ENCODE measurements around the gene DDC. TPM values are rescaled to one million over a fixed set of nuclear protein-coding genes. Genes with fewer than 3 reads are reported as not detected.

DDC gene
- total and polyA plus RNA-seq, 2 donors (not counting 1 experiment from before 2014, with no cell fraction given): not detected

GRCh38 chr7:50530766-50531165, 34.4 kb downstream of the DDC start:
- H3K27ac Mint-ChIP-seq: no peak overlapping the region
- no peak overlapping the region for H3K4me3 Mint-ChIP-seq
- H3K27me3 Mint-ChIP-seq: peaks cover 19% of the 10 kb centered on the region
- no peaks in the 10 kb centered on the region for H3K9me3 Mint-ChIP-seq (ENCODE audit: insufficient read depth)
- H3K4me3 ChIP-seq (ENCODE audit: control extremely low read depth in 1 of 5, extremely low read depth in 1 of 5, insufficient read depth in 1 of 5, low read depth in 2 of 5, low read length in 4 of 5): no peak overlapping the region
- H3K36me3 ChIP-seq (replicated peaks in 1 of 2; ENCODE audit: control extremely low read depth in 1 of 2, control insufficient read depth in 1 of 2, extremely low read depth in 1 of 2, insufficient read depth in 2 of 2, low read length in 1 of 2): no peaks in the 10 kb centered on the region
- intact Hi-C loops (cut with micrococcal nuclease): no loop called here
- no peaks in the 10 kb centered on the region for H3K27me3 ChIP-seq (replicated peaks in 1 of 4; ENCODE audit: control extremely low read depth in 1 of 4, control insufficient read depth in 3 of 4, insufficient read depth in 4 of 4, low read length in 3 of 4)
- no peaks in the 10 kb centered on the region for H3K4me1 ChIP-seq (ENCODE audit: control insufficient read depth in 2 of 2, insufficient read depth in 2 of 2, low read length in 2 of 2)
- H3K9me3 ChIP-seq (ENCODE audit: control extremely low read depth in 1 of 3, control insufficient read depth in 2 of 3, insufficient read depth in 1 of 3, low read length in 2 of 3): no peaks in the 10 kb centered on the region
- DNase-seq: no peak
- no peak for TF ChIP-seq EZH2 (IDR thresholded peaks at IDR 0.05; ENCODE audit: borderline replicate concordance, insufficient read depth, low read depth, low read length, poor library complexity, severe bottlenecking)
- no peak for TF ChIP-seq CTCF (IDR thresholded peaks at IDR 0.05)
- ChIA-PET POLR2A (no interaction called here), CTCF (no interaction called here)
- H3K27ac ChIP-seq (ENCODE audit: low read length in 2 of 2): no peak overlapping the region
- no peaks in the 10 kb centered on the region for H3K79me2 ChIP-seq (ENCODE audit: control insufficient read depth, insufficient read depth, low read length)
- H4K20me1 ChIP-seq (ENCODE audit: control insufficient read depth, insufficient read depth, low read length, poor library complexity, severe bottlenecking): no peaks in the 10 kb centered on the region
- no peak overlapping the region for H2AFZ ChIP-seq (ENCODE audit: insufficient read depth, low read depth, low read length, poor library complexity, severe bottlenecking)
- no CpG with 5 or more reads among the region's 1 CpG for WGBS (ENCODE audit: insufficient coverage)
- H3K9ac ChIP-seq (ENCODE audit: low read length): no peak overlapping the region
- ATAC-seq (ENCODE audit: low read depth): no peak
- H3K4me1 Mint-ChIP-seq: no peaks in the 10 kb centered on the region
- H3K4me2 ChIP-seq (replicated peaks; ENCODE audit: low read depth, low read length, poor library complexity, severe bottlenecking): no peak overlapping the region

- H3K4me2 ChIP-seq (replicated peaks; ENCODE audit: low read depth, low read length, poor library complexity, severe bottlenecking): no peak overlapping the region
- H3K4me1 ChIP-seq (ENCODE audit: control insufficient read depth in 2 of 2, insufficient read depth in 2 of 2, low read length in 2 of 2): no peaks in the 10 kb centered on the region
- no peak overlapping the region for H3K4me3 ChIP-seq (ENCODE audit: control extremely low read depth in 1 of 5, extremely low read depth in 1 of 5, insufficient read depth in 1 of 5, low read depth in 2 of 5, low read length in 4 of 5)
- no peaks in the 10 kb centered on the region for H4K20me1 ChIP-seq (ENCODE audit: control insufficient read depth, insufficient read depth, low read length, poor library complexity, severe bottlenecking)
- no peaks in the 10 kb centered on the region for H3K36me3 ChIP-seq (replicated peaks in 1 of 2; ENCODE audit: control extremely low read depth in 1 of 2, control insufficient read depth in 1 of 2, extremely low read depth in 1 of 2, insufficient read depth in 2 of 2, low read length in 1 of 2)
- Mint-ChIP-seq H3K4me1 (no peaks in the 10 kb centered on the region), H3K9me3 (ENCODE audit: insufficient read depth) (no peaks in the 10 kb centered on the region), H3K4me3 (no peak overlapping the region), H3K27me3 (peaks cover 19% of the 10 kb centered on the region), H3K27ac (no peak overlapping the region)
- no peak overlapping the region for H3K9ac ChIP-seq (ENCODE audit: low read length)
- H3K27ac ChIP-seq (ENCODE audit: low read length in 2 of 2): no peak overlapping the region
- H2AFZ ChIP-seq (ENCODE audit: insufficient read depth, low read depth, low read length, poor library complexity, severe bottlenecking): no peak overlapping the region
- no peaks in the 10 kb centered on the region for H3K79me2 ChIP-seq (ENCODE audit: control insufficient read depth, insufficient read depth, low read length)
- intact Hi-C loops (cut with micrococcal nuclease): no loop called here
- H3K9me3 ChIP-seq (ENCODE audit: control extremely low read depth in 1 of 3, control insufficient read depth in 2 of 3, insufficient read depth in 1 of 3, low read length in 2 of 3): no peaks in the 10 kb centered on the region
- TF ChIP-seq EZH2 (IDR thresholded peaks at IDR 0.05; ENCODE audit: borderline replicate concordance, insufficient read depth, low read depth, low read length, poor library complexity, severe bottlenecking) (no peak), CTCF (IDR thresholded peaks at IDR 0.05) (no peak)
- H3K27me3 ChIP-seq (replicated peaks in 1 of 4; ENCODE audit: control extremely low read depth in 1 of 4, control insufficient read depth in 3 of 4, insufficient read depth in 4 of 4, low read length in 3 of 4): no peaks in the 10 kb centered on the region
- ChIA-PET POLR2A (no interaction called here), CTCF (no interaction called here)
- DNase-seq (no peak), ATAC-seq (ENCODE audit: low read depth) (no peak)
- WGBS (ENCODE audit: insufficient coverage): 96% methylated on average over 8 of the region's 15 CpGs
These were observed 35.9 kb downstream of the DDC start for GRCh38 chr7:50529093-50529862.
